ENCODE results near the gene ELMO1. TPM values are rescaled to one million over a fixed set of nuclear protein-coding genes. Genes with fewer than 3 reads are reported as not detected.

ELMO1 gene
- total and polyA plus RNA-seq, 4 donors = 6.7 to 51.5 (median 14.8) TPM

DNA sequence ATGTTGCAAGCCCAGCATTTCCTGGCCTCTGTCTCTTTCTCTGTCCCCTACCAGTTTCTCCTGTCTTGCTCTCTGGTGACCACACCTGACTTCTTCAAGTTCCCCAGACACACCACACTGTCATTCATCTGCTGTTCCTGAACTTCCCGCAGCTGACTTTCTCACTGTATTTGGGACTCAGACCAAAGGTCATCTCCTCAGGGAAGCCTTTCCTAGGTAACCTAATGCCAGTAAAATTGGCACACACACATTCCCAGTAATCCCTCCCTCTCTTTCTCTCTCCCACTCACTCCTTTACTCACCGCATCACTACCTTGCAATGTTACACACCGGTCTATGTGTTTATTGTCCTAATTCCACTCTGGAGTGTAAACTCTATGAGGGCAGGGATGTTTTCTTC, 81.7 kb downstream of the ELMO1 start (continued):
- TF ChIP-seq, protein P1, sequence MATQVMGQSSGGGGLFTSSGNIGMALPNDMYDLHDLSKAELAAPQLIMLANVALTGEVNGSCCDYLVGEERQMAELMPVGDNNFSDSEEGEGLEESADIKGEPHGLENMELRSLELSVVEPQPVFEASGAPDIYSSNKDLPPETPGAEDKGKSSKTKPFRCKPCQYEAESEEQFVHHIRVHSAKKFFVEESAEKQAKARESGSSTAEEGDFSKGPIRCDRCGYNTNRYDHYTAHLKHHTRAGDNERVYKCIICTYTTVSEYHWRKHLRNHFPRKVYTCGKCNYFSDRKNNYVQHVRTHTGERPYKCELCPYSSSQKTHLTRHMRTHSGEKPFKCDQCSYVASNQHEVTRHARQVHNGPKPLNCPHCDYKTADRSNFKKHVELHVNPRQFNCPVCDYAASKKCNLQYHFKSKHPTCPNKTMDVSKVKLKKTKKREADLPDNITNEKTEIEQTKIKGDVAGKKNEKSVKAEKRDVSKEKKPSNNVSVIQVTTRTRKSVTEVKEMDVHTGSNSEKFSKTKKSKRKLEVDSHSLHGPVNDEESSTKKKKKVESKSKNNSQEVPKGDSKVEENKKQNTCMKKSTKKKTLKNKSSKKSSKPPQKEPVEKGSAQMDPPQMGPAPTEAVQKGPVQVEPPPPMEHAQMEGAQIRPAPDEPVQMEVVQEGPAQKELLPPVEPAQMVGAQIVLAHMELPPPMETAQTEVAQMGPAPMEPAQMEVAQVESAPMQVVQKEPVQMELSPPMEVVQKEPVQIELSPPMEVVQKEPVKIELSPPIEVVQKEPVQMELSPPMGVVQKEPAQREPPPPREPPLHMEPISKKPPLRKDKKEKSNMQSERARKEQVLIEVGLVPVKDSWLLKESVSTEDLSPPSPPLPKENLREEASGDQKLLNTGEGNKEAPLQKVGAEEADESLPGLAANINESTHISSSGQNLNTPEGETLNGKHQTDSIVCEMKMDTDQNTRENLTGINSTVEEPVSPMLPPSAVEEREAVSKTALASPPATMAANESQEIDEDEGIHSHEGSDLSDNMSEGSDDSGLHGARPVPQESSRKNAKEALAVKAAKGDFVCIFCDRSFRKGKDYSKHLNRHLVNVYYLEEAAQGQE (IDR thresholded peaks at IDR 0.05) = no peak

DNA sequence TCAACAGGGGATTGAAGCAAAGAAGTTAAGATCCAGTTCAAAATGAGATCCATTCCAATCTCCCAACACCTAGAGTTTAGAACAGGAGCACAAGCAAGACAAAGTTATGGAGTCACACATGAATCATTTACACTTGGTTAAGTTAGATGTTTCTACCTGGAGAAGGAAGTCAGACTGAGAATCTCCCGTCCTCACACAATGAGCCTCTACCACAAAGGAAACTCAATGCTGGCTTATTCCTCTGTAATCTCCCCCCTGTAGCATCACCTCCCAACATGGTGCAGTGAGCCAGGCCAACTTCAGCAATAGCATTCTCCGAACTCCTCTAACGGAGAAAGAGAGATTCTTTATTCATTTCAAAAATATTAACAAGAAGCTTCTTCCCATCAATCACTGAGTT, 82.2 kb downstream of the ELMO1 start:
- no peak overlapping the region for H3K27ac ChIP-seq (ENCODE audit: low read depth in 1 of 2, low read length in 2 of 2)
- no peaks in the 10 kb centered on the region for H3K36me3 ChIP-seq (ENCODE audit: control insufficient read depth in 4 of 4, insufficient read depth in 3 of 4, low read depth in 1 of 4, low read length in 3 of 4)
- DNase-seq (ENCODE audit: low spot score) = no peak
- no peak overlapping the region for H3K9ac ChIP-seq (ENCODE audit: low read depth in 1 of 2, low read length in 2 of 2)
- no peak overlapping the region for H3K4me3 ChIP-seq (ENCODE audit: low read depth in 1 of 3, low read length in 3 of 3)
- peaks cover 0 to 23% (median 12%) of the 10 kb centered on the region in 4 donors for H3K4me1 ChIP-seq (ENCODE audit: control insufficient read depth in 4 of 4, insufficient read depth in 4 of 4, low read length in 3 of 4)
- 93% methylated on average over 3 of the region's 3 CpGs for WGBS
- no peaks in the 10 kb centered on the region for H3K9me3 ChIP-seq (ENCODE audit: control insufficient read depth in 4 of 4, low read length in 3 of 4)
- H3K27me3 ChIP-seq (ENCODE audit: control insufficient read depth in 4 of 4, insufficient read depth in 4 of 4, low read length in 3 of 4) = no peaks in the 10 kb centered on the region
- TF ChIP-seq JUND (IDR thresholded peaks at IDR 0.05) = no peak

DNA sequence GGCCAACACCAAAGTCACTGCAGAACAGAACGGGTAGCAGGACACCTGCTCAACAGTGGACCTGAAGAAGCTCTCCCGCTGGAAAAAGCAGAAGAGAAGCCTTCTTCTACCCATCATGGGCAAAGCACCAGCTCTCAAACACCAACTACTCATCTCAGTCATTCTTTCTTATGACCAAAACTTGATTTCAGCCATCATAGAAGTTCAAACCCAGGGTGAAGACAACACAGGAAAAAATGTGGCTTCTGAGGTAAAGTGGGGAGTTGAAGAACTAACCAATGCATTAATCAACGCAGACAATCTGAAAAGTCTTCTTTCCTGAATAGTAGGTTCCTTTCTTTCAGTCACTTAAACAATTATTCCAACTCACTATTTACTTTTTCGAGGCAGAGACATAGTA, 83.3 kb downstream of the ELMO1 start:
- Histone ChIP-seq H3K27me3 (ENCODE audit: control insufficient read depth in 4 of 4, insufficient read depth in 4 of 4, low read length in 3 of 4) (no peaks in the 10 kb centered on the region), H3K4me1 (ENCODE audit: control insufficient read depth in 4 of 4, insufficient read depth in 4 of 4, low read length in 3 of 4) (peaks cover 0 to 19% (median 12%) of the 10 kb centered on the region in 4 donors), H3K9me3 (ENCODE audit: control insufficient read depth in 4 of 4, low read length in 3 of 4) (no peaks in the 10 kb centered on the region), H3K27ac (ENCODE audit: low read depth in 1 of 2, low read length in 2 of 2) (no peak overlapping the region), H3K36me3 (ENCODE audit: control insufficient read depth in 4 of 4, insufficient read depth in 3 of 4, low read depth in 1 of 4, low read length in 3 of 4) (no peaks in the 10 kb centered on the region), H3K4me3 (ENCODE audit: low read depth in 1 of 3, low read length in 3 of 3) (no peak overlapping the region), H3K9ac (ENCODE audit: low read depth in 1 of 2, low read length in 2 of 2) (no peak overlapping the region)
- DNase-seq (ENCODE audit: low spot score) = no peak
- WGBS = 92% methylated on average over 4 of the region's 4 CpGs
- no peak for TF ChIP-seq GABPA (IDR thresholded peaks at IDR 0.05 in 1 of 2, conservative IDR thresholded peaks at IDR 0.05 in 1 of 2)
- TF ChIP-seq, protein P2, sequence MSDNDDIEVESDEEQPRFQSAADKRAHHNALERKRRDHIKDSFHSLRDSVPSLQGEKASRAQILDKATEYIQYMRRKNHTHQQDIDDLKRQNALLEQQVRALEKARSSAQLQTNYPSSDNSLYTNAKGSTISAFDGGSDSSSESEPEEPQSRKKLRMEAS (IDR thresholded peaks at IDR 0.05) = no peak
- TF ChIP-seq FOXA2 (IDR thresholded peaks at IDR 0.05) = no peak
- TF ChIP-seq NR2F2 (IDR thresholded peaks at IDR 0.05) = no peak
- TF ChIP-seq, protein P3, sequence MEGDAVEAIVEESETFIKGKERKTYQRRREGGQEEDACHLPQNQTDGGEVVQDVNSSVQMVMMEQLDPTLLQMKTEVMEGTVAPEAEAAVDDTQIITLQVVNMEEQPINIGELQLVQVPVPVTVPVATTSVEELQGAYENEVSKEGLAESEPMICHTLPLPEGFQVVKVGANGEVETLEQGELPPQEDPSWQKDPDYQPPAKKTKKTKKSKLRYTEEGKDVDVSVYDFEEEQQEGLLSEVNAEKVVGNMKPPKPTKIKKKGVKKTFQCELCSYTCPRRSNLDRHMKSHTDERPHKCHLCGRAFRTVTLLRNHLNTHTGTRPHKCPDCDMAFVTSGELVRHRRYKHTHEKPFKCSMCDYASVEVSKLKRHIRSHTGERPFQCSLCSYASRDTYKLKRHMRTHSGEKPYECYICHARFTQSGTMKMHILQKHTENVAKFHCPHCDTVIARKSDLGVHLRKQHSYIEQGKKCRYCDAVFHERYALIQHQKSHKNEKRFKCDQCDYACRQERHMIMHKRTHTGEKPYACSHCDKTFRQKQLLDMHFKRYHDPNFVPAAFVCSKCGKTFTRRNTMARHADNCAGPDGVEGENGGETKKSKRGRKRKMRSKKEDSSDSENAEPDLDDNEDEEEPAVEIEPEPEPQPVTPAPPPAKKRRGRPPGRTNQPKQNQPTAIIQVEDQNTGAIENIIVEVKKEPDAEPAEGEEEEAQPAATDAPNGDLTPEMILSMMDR (IDR thresholded peaks at IDR 0.05; ENCODE audit: low read depth, low read length, missing input control) = no peak
- no peak for TF ChIP-seq RXRA (IDR thresholded peaks at IDR 0.05)
- no peak for TF ChIP-seq HNF4A (conservative IDR thresholded peaks at IDR 0.05)
- no peak for TF ChIP-seq TAF1 (conservative IDR thresholded peaks at IDR 0.05)

DNA sequence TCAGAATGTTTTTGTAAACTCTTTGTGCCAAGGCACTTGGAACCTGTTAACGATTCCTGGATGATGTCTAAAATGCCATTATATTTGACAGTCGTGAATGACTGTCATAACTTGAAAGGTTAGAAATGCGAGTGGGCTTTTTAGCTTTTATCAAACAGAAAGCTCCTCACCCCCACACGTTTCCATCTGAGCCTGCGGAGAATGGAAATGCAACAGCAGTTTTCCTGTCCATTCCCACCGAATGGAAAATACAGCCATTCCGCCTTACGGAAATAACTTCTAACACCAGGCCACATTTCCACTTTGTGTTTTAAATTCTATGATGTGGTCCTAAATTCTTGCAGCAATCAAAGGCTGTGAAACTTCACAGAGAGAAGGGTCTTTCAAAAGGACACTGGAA, 83.8 kb downstream of the ELMO1 start:
- WGBS = 84% methylated on average over 8 of the region's 8 CpGs
- H3K9me3 ChIP-seq (ENCODE audit: control insufficient read depth in 4 of 4, low read length in 3 of 4) = no peaks in the 10 kb centered on the region
- DNase-seq (ENCODE audit: low spot score) = no peak
- peaks cover 0 to 23% (median 13%) of the 10 kb centered on the region in 4 donors for H3K4me1 ChIP-seq (ENCODE audit: control insufficient read depth in 4 of 4, insufficient read depth in 4 of 4, low read length in 3 of 4)
- H3K36me3 ChIP-seq (ENCODE audit: control insufficient read depth in 4 of 4, insufficient read depth in 3 of 4, low read depth in 1 of 4, low read length in 3 of 4) = no peaks in the 10 kb centered on the region
- no peak overlapping the region for H3K27ac ChIP-seq (ENCODE audit: low read depth in 1 of 2, low read length in 2 of 2)
- no peaks in the 10 kb centered on the region for H3K27me3 ChIP-seq (ENCODE audit: control insufficient read depth in 4 of 4, insufficient read depth in 4 of 4, low read length in 3 of 4)
- no peak overlapping the region for H3K9ac ChIP-seq (ENCODE audit: low read depth in 1 of 2, low read length in 2 of 2)
- no peak overlapping the region for H3K4me3 ChIP-seq (ENCODE audit: low read depth in 1 of 3, low read length in 3 of 3)
- TF ChIP-seq, protein P3 (IDR thresholded peaks at IDR 0.05; ENCODE audit: low read depth, low read length, missing input control) = no peak
- no peak for TF ChIP-seq YY1 (IDR thresholded peaks at IDR 0.05)

Data from liver (tissue), 9 donors.